Large intestine (tissue), 3 donors: Measurements from ENCODE around the gene NKX1-1. TPM values are rescaled to one million over a fixed set of nuclear protein-coding genes. Genes with fewer than 3 reads are reported as not detected.

Experiments
- DNase-seq, 2 donors: peaks; one replicate each; pipeline versions ENCODE4 v3.0.0 to v3.0.0-alpha.2; 2013
- H3K27ac ChIP-seq: one replicate; pipeline ENCODE4 v1.5.1; 2013; ENCODE audit warnings: low read length
- H3K27me3 ChIP-seq: 2 replicates; pipeline ENCODE4 v1.6.1; 2013; ENCODE audit warnings: low read length; ENCODE audit not compliant: control insufficient read depth, insufficient read depth
- H3K36me3 ChIP-seq: 2 replicates; pipeline ENCODE4 v1.6.1; 2013; ENCODE audit warnings: low read length; ENCODE audit not compliant: control insufficient read depth, insufficient read depth
- H3K4me1 ChIP-seq: one replicate; pipeline ENCODE4 v1.6.1; 2013; ENCODE audit warnings: low read length; ENCODE audit not compliant: control insufficient read depth, insufficient read depth
- H3K4me3 ChIP-seq: one replicate; pipeline ENCODE4 v1.5.1; 2013; ENCODE audit warnings: low read length
- H3K9me3 ChIP-seq: one replicate; pipeline ENCODE4 v1.6.1; 2013; ENCODE audit warnings: mild to moderate bottlenecking, low read depth, low read length, moderate library complexity; ENCODE audit not compliant: control insufficient read depth
- WGBS: methylation state at CpG from one replicate; pipeline ENCODE4 v1.1.5; 2013; ENCODE audit warnings: low lambda C conversion rate; ENCODE audit not compliant: insufficient coverage; 5-methylcytosine and 5-hydroxymethylcytosine counted together
- polyA plus RNA-seq: library from polyadenylated mRNA; unstranded; fragments of 120-200 nt; gene quantifications from one replicate; pipeline ENCODE4 v1.2.1, GENCODE V29; 2013

NKX1-1 gene
- polyA plus RNA-seq, 1 donor: not detected

DNA sequence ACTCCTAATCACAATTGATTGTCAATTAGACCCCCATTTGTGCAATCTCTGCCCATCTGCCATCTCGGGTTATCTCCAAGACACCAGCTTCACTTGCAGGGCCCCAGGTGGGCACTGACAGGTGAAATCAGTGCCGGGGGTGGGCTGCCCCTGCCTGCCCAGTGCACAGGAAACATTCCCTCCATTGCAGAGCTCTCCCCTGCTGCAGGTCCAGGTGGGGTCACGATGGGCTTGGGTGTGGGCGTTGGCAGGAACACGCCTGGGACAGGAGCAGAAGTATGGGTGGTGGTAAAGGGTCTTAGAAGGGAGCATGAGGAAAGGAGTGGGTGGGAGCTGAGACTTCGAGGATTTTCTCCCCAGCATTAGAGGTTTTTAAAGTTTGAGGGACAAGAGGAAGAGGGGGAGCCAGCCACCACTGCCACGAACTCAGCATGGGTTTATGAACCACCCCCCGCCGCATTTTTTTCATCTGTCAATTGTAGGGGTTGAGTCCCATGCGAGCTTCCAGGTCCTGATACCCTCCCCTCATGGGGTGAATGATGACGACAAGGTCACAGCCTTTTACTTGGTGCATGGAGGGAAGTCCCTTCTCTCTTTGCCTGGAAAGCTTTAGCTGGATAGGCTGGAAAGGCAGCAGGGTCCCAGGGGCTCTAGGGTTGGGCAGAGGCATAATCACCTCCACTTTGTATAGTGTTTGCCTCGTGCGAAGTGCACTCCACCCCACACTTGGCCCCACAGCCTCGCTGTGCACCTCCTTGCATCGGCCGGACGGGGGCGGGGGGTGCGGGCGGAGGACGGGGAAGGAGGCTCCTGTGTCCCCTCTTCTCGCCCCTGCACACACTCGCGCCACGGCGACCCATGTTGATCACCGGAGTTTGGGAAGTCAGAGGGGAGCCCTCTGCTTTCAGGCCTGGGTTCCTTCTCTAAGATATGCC lies 3.5 kb upstream of the NKX1-1 start:
- H3K27ac ChIP-seq: no peak overlapping the region
- WGBS: no CpG with 5 or more reads among the region's 27 CpGs
- no peaks in the 10 kb centered on the region for H3K36me3 ChIP-seq
- no peak for DNase-seq
- no peaks in the 10 kb centered on the region for H3K4me1 ChIP-seq
- no peak overlapping the region for H3K4me3 ChIP-seq
- H3K27me3 ChIP-seq: peaks cover 85% of the 10 kb centered on the region
- H3K9me3 ChIP-seq: peaks cover 24% of the 10 kb centered on the region

DNA sequence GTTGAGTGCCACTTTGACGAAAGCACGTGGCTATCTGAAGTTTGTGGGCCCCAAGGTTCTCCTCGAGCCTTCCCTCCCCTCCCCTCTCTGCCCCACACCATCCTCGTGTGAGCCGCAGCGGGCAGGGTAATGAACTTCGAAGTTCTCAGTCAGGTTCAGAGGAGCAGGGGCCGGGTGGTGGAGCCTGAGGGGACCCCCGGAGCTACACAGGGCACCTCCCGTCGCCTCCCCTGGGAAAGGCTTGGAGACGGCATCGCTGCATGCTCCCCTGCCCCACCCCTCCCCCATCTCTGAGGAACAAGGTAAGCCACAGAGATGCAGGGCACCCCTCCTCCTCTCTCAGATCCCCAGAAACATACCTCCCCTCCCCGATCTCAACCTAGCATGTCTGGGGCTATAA lies 2.8 kb upstream of the NKX1-1 start:
- peaks cover 27% of the 10 kb centered on the region for H3K9me3 ChIP-seq
- H3K4me1 ChIP-seq: no peaks in the 10 kb centered on the region
- no peaks in the 10 kb centered on the region for H3K36me3 ChIP-seq
- H3K4me3 ChIP-seq: no peak overlapping the region
- WGBS: no CpG with 5 or more reads among the region's 14 CpGs
- no peak for DNase-seq
- H3K27ac ChIP-seq: no peak overlapping the region
- peaks cover 92% of the 10 kb centered on the region for H3K27me3 ChIP-seq

DNA sequence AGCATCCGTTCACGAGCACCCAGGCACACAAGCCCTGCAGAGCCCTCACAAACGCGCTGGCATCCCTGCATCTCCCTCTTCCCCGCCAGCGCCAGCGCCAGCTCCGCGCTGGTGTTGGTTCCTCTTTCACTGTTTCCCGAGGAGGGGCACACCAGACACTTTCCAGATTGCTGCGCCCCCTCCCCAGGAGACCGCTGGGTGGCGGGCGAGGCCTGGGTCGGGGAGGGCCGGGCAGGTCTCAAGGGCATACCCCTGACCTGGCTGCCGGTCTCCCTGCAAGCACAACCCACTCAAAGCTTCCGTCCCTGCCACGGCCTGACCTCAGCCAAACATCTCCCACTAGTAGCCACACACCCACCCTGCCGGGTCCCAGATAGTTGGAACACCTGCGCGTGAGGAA lies 2.2 kb upstream of the NKX1-1 start:
- Histone ChIP-seq H3K36me3 (no peaks in the 10 kb centered on the region), H3K4me1 (no peaks in the 10 kb centered on the region), H3K9me3 (peaks cover 22% of the 10 kb centered on the region), H3K4me3 (no peak overlapping the region), H3K27ac (no peak overlapping the region), H3K27me3 (peaks cover 91% of the 10 kb centered on the region)
- DNase-seq: no peak
- no CpG with 5 or more reads among the region's 22 CpGs for WGBS

DNA sequence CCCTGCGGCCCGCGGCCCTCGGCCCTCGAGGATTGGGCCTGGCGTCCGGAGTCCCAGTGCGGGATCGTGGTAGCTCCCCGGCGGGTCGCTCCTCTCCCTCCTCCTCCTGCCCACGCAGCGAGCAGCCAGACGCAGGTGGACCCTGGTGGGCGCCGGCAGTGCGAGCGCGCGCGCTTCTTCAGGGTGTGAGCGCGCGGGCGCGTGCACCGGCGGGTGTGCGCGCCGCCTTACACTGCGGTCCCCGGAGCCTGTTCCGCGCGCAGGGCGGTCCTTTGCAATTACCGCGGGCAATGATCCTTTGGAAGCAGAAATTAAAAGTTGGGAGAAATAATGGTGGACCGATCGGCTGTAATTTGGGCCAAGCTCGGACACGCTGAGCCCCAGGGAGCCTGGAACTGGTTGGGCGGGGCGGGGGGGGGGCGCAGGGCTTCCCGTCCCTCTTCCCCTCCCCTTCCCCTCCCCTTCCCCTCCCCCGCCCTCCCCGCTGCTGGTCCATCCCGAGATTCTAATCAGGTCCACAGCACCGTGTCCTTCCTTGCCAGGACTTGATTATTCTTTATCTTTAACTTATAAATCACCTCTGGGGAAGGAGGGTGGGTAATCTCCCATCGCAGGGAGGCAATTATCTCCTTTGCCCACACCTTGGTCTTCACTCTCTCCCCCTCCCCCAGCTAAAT lies 1.6 kb upstream of the NKX1-1 start:
- H3K4me1 ChIP-seq: no peaks in the 10 kb centered on the region
- no CpG with 5 or more reads among the region's 53 CpGs for WGBS
- no peak overlapping the region for H3K27ac ChIP-seq
- H3K36me3 ChIP-seq: no peaks in the 10 kb centered on the region
- peaks cover 88% of the 10 kb centered on the region for H3K27me3 ChIP-seq
- peaks cover 22% of the 10 kb centered on the region for H3K9me3 ChIP-seq
- H3K4me3 ChIP-seq: no peak overlapping the region
- no peak for DNase-seq

DNA sequence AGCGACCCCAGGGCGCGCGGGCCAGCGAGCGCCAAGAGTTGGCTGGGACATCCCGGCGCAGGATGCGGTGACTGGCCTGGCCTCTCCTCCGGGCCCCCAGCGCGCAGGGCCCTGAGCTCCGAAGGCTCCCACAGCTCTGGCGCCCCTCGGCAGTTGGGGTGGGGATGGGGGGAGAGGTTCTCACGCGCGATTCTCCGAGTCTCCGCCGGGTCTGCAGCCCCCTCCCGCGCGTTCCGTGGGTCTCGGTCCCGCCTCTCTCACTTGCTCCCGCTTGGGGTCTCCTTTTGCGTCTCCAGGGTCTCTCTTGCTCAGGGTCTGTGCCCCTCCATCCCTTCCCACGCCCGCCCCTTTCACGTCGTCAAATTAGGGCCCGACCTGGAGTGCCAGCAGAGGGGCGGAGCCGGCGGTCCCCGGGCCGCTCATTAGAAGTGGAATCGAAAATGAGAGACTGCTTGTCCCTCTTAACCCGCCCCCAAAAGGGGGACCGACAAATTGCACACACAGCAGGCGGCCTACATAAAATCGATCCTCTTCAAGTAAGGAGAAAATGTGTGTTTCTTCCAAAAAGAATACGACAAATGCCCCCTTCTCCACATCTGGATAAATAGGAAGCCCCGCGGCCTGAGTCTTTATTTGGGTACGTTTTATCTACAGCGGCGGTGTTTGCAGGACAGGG lies 877 bp upstream of the NKX1-1 start:
- H3K27me3 ChIP-seq: peaks cover 88% of the 10 kb centered on the region
- DNase-seq: no peak
- H3K36me3 ChIP-seq: no peaks in the 10 kb centered on the region
- H3K4me1 ChIP-seq: no peaks in the 10 kb centered on the region
- no peak overlapping the region for H3K4me3 ChIP-seq
- no peak overlapping the region for H3K27ac ChIP-seq
- 0% methylated on average over 2 of the region's 50 CpGs for WGBS
- peaks cover 27% of the 10 kb centered on the region for H3K9me3 ChIP-seq

DNA sequence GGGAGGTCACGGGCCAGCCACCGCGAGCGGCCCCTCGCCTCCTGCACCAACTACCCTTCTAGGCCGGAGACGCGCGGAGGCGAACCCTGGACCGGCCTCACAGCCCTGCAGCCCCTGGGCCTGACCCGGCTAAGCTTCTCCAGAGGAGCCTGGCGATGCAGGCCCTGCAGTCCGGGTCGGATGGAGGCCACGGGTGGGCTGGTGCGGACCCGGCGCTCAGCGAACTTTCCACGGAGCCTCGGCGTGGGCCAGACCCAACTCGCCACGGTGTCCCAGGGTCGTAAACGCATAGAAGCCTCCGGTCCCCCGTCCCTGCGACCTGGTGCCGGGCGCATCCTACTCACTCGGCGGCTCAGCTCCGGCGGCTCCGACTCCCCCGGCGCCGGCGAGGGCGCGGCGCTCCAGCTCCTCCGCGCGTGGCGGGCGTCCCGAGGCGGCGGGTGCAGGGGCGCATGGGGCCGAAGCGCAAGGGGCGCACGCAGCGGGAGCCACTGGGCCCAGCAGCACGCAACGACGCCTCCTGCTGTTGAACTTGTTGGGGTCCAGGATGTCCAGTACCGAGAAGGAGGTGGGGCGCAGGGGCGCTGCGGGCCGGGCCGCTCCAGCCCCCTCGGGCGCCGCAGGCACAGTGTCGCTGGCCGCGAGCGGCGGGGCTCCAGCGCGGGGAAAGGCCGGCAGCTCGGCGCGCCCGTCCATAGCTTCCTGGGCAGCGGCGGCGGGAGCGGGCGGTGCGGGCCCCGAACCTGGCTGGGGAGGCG lies 427 bp downstream of the NKX1-1 start:
- Histone ChIP-seq H3K4me1 (no peaks in the 10 kb centered on the region), H3K9me3 (peaks cover 31% of the 10 kb centered on the region), H3K27ac (no peak overlapping the region), H3K4me3 (no peak overlapping the region), H3K27me3 (peaks cover 88% of the 10 kb centered on the region), H3K36me3 (no peaks in the 10 kb centered on the region)
- DNase-seq: no peak
- no CpG with 5 or more reads among the region's 90 CpGs for WGBS

DNA sequence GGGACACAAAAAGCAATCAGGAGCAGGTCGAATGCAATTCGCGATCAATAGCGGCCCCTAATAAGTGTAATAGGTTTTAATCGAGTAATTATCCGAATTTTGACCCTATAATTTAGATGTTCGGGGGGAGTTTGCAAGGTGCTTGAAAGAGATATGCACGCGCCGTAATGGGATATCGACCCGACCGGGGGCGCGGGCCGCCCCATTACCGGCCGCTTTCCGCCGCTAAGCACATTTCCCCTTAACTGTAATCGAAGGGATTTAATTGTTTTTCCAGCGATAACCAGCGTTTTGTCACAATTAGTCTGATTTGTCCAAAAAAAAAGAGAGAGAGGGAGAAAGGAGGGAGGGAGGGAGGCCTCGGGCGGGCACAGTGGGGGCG lies 997 bp downstream of the NKX1-1 start:
- no peak overlapping the region for H3K27ac ChIP-seq
- H3K4me3 ChIP-seq: no peak overlapping the region
- DNase-seq: no peak
- peaks cover 31% of the 10 kb centered on the region for H3K9me3 ChIP-seq
- no peaks in the 10 kb centered on the region for H3K4me1 ChIP-seq
- H3K27me3 ChIP-seq: peaks cover 88% of the 10 kb centered on the region
- no CpG with 5 or more reads among the region's 26 CpGs for WGBS
- H3K36me3 ChIP-seq: no peaks in the 10 kb centered on the region

DNA sequence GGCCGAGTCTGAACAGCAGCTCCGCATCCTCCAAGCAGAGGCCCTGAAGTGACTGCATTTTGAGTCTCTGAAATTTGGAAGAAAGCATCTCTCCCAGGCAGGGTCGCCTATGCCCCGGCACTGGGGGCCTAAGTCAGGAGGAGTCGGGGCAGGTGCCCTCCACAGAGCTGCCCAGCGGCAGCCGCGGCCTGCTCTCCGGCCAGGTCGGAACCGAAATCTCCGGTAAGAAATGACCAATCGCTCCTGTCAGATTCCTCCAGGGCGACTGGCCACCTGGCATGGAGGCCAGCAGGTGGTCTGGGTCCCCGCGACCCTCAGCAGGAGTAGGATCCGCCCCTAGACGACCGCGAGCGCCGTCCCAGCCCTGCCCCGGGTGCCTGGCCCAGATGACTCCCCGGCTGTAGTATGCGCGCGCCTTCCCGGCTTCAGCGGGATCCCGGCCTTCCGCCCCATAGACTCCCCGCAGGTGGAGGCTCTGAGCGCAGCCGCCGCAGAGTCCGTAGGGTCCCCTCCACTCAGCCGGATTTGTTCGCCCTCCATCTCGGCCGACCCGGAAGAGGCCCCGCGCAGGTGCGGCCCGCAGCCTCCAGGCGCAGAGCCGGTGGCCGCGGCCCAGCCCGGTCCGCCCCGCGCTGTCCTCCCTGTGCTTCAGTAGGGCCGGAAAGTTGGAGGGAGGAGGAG lies 1.5 kb downstream of the NKX1-1 start:
- Histone ChIP-seq H3K4me3 (no peak overlapping the region), H3K4me1 (no peaks in the 10 kb centered on the region), H3K27me3 (peaks cover 88% of the 10 kb centered on the region), H3K36me3 (no peaks in the 10 kb centered on the region), H3K9me3 (peaks cover 34% of the 10 kb centered on the region), H3K27ac (no peak overlapping the region)
- WGBS: no CpG with 5 or more reads among the region's 54 CpGs
- no peak for DNase-seq

DNA sequence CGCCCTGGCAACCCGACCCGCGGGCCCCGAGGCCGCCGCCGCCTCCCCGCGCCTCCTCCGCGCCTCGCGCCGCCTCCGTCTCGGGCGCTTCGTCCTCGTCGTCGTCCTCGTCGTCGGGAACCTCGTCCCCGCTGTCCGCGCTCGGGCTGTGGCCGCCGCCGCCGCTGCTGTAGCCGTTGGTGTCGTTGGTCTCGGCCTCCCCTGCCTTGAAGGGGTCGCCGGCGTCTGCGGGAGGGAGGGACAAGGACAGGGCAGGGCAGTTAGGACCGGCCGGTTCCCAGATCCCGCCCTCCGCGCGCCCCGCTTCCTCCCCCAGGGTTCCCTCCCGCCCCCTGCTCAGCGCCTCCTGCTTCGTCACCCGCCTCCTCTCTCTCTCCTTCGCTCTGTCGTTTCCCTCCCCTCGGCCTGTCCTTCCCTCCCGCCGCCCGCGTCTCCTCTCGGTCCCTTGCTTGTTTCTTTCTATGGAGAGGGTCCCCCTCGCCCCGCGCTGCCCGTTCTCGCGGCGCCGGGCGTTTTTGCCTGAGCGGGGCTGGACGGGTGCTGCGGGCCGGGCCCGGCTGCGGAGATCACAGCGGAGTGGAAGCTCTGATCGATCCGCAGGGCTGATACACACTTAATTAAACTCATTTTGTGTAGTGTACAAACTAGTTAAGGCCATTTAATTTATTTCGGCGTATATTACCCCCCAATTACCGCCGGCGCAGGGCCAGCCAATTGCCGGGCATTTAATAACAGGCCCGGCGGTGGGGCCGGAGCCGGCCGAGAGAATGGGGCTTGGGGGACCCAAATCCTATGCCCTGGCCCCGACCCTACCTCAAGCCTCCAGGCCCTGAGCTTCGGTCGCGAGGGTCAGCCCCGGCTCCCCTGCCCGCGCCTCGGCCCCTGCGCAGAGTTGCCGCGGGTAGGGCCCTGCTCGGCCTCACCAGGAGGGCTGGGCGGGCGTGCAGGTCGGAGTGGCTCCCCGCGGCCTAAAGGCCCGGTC lies 2.4 kb downstream of the NKX1-1 start:
- WGBS: no CpG with 5 or more reads among the region's 107 CpGs
- DNase-seq: no peak
- H3K4me1 ChIP-seq: no peaks in the 10 kb centered on the region
- H3K4me3 ChIP-seq: no peak overlapping the region
- H3K27me3 ChIP-seq: peaks cover 84% of the 10 kb centered on the region
- H3K27ac ChIP-seq: no peak overlapping the region
- H3K36me3 ChIP-seq: no peaks in the 10 kb centered on the region
- peaks cover 43% of the 10 kb centered on the region for H3K9me3 ChIP-seq
